ENCODE results near the gene GLDC.

GRCh38 chr9:6584881-6585597, 60.5 kb downstream of the GLDC start:
- TF ChIP-seq EZH2 (IDR thresholded peaks at IDR 0.05; ENCODE audit: borderline replicate concordance, low read depth, low read length, severe bottlenecking) = no peak
- peak; percentile 65 for TF ChIP-seq CTCF (IDR thresholded peaks at IDR 0.05; ENCODE audit: borderline replicate concordance, extremely low read depth, low read length, poor library complexity, severe bottlenecking)
